ENCODE results near the gene GFRAL.

Gene GFRAL

GRCh38 chr6:55395871-55396270 is 68.6 kb downstream of the GFRAL start:
- Mint-ChIP-seq H3K36me3 (no peaks in the 10 kb centered on the region), H3K27me3 (no peaks in the 10 kb centered on the region), H3K4me1 (no peaks in the 10 kb centered on the region), H3K4me3 (no peak overlapping the region), H3K9me3 (peaks cover 5% of the 10 kb centered on the region), H3K27ac (no peak overlapping the region)
- no peak for ATAC-seq

GRCh38 chr6:55397986-55398385 is 70.7 kb downstream of the GFRAL start:
- Mint-ChIP-seq H3K27ac (no peak overlapping the region), H3K4me1 (no peaks in the 10 kb centered on the region), H3K4me3 (no peak overlapping the region), H3K9me3 (peaks cover 8% of the 10 kb centered on the region), H3K36me3 (no peaks in the 10 kb centered on the region), H3K27me3 (no peaks in the 10 kb centered on the region)
- no peak for ATAC-seq

GRCh38 chr6:55399351-55399750 is 72.1 kb downstream of the GFRAL start:
- no peaks in the 10 kb centered on the region for H3K27me3 Mint-ChIP-seq
- no peaks in the 10 kb centered on the region for H3K4me1 Mint-ChIP-seq
- no peak overlapping the region for H3K4me3 Mint-ChIP-seq
- H3K36me3 Mint-ChIP-seq, result no peaks in the 10 kb centered on the region
- H3K9me3 Mint-ChIP-seq, result peaks cover 8% of the 10 kb centered on the region
- ATAC-seq, result no peak
- no peak overlapping the region for H3K27ac Mint-ChIP-seq

- ATAC-seq, result no peak
- Mint-ChIP-seq H3K27me3 (no peaks in the 10 kb centered on the region), H3K27ac (no peak overlapping the region), H3K36me3 (no peaks in the 10 kb centered on the region), H3K9me3 (peaks cover 11% of the 10 kb centered on the region), H3K4me3 (no peak overlapping the region), H3K4me1 (no peaks in the 10 kb centered on the region)
Observed at GRCh38 chr6:55405474-55406235, 78.4 kb downstream of the GFRAL start.

- Mint-ChIP-seq H3K4me1 (no peaks in the 10 kb centered on the region), H3K36me3 (no peaks in the 10 kb centered on the region), H3K27ac (no peak overlapping the region), H3K9me3 (peaks cover 11% of the 10 kb centered on the region), H3K4me3 (no peak overlapping the region), H3K27me3 (no peaks in the 10 kb centered on the region)
- no peak for ATAC-seq
Observed at GRCh38 chr6:55410674-55411073, 83.4 kb downstream of the GFRAL start.

GRCh38 chr6:55423933-55424332 is 96.7 kb downstream of the GFRAL start:
- H3K36me3 Mint-ChIP-seq, result no peaks in the 10 kb centered on the region
- no peak for ATAC-seq
- H3K27me3 Mint-ChIP-seq, result no peaks in the 10 kb centered on the region
- H3K27ac Mint-ChIP-seq, result no peak overlapping the region
- peaks cover 6% of the 10 kb centered on the region for H3K9me3 Mint-ChIP-seq
- no peak overlapping the region for H3K4me3 Mint-ChIP-seq
- no peaks in the 10 kb centered on the region for H3K4me1 Mint-ChIP-seq

- Mint-ChIP-seq H3K36me3 (no peaks in the 10 kb centered on the region), H3K9me3 (peaks cover 14% of the 10 kb centered on the region), H3K4me1 (no peaks in the 10 kb centered on the region), H3K27me3 (no peaks in the 10 kb centered on the region), H3K27ac (no peak overlapping the region), H3K4me3 (no peak overlapping the region)
- ATAC-seq, result no peak
Observed at GRCh38 chr6:55433446-55434130, 106.3 kb downstream of the GFRAL start.

- H3K4me3 Mint-ChIP-seq, result no peak overlapping the region
- no peak for ATAC-seq
- no peaks in the 10 kb centered on the region for H3K4me1 Mint-ChIP-seq
- peaks cover 11% of the 10 kb centered on the region for H3K9me3 Mint-ChIP-seq
- no peaks in the 10 kb centered on the region for H3K36me3 Mint-ChIP-seq
- no peaks in the 10 kb centered on the region for H3K27me3 Mint-ChIP-seq
- H3K27ac Mint-ChIP-seq, result no peak overlapping the region
Observed at GRCh38 chr6:55437141-55437540, 109.9 kb downstream of the GFRAL start.

GRCh38 chr6:55438203-55438602 is 110.9 kb downstream of the GFRAL start:
- Mint-ChIP-seq H3K4me3 (no peak overlapping the region), H3K27me3 (no peaks in the 10 kb centered on the region), H3K9me3 (peaks cover 9% of the 10 kb centered on the region), H3K4me1 (no peaks in the 10 kb centered on the region), H3K36me3 (no peaks in the 10 kb centered on the region), H3K27ac (no peak overlapping the region)
- no peak for ATAC-seq

GRCh38 chr6:55443238-55444134 is 116.2 kb downstream of the GFRAL start:
- no peak overlapping the region for H3K27ac Mint-ChIP-seq
- H3K36me3 Mint-ChIP-seq, result no peaks in the 10 kb centered on the region
- H3K4me1 Mint-ChIP-seq, result no peaks in the 10 kb centered on the region
- H3K4me3 Mint-ChIP-seq, result no peak overlapping the region
- ATAC-seq, result no peak
- H3K9me3 Mint-ChIP-seq, result peaks cover 3% of the 10 kb centered on the region
- no peaks in the 10 kb centered on the region for H3K27me3 Mint-ChIP-seq

GRCh38 chr6:55445648-55446204 is 118.5 kb downstream of the GFRAL start:
- H3K36me3 Mint-ChIP-seq, result no peaks in the 10 kb centered on the region
- no peak overlapping the region for H3K4me3 Mint-ChIP-seq
- H3K27ac Mint-ChIP-seq, result no peak overlapping the region
- no peaks in the 10 kb centered on the region for H3K4me1 Mint-ChIP-seq
- H3K9me3 Mint-ChIP-seq, result peaks cover 6% of the 10 kb centered on the region
- ATAC-seq, result no peak
- H3K27me3 Mint-ChIP-seq, result no peaks in the 10 kb centered on the region

GRCh38 chr6:55447891-55448290 is 120.6 kb downstream of the GFRAL start:
- no peaks in the 10 kb centered on the region for H3K27me3 Mint-ChIP-seq

GRCh38 chr6:55448451-55448850 is 121.2 kb downstream of the GFRAL start:
- no peak overlapping the region for H3K4me3 Mint-ChIP-seq
- no peaks in the 10 kb centered on the region for H3K36me3 Mint-ChIP-seq
- ATAC-seq, result no peak
- no peaks in the 10 kb centered on the region for H3K4me1 Mint-ChIP-seq
- H3K27me3 Mint-ChIP-seq, result no peaks in the 10 kb centered on the region
- H3K27ac Mint-ChIP-seq, result no peak overlapping the region
- peaks cover 7% of the 10 kb centered on the region for H3K9me3 Mint-ChIP-seq

More at GRCh38 chr6:55447891-55448290, 120.6 kb downstream of the GFRAL start:
- H3K27ac Mint-ChIP-seq, result no peak overlapping the region
- ATAC-seq, result no peak
- no peaks in the 10 kb centered on the region for H3K4me1 Mint-ChIP-seq
- no peaks in the 10 kb centered on the region for H3K36me3 Mint-ChIP-seq
- peaks cover 6% of the 10 kb centered on the region for H3K9me3 Mint-ChIP-seq
- H3K4me3 Mint-ChIP-seq, result no peak overlapping the region

GRCh38 chr6:55449225-55449624 is 122.0 kb downstream of the GFRAL start:
- H3K4me3 Mint-ChIP-seq, result no peak overlapping the region
- peaks cover 7% of the 10 kb centered on the region for H3K9me3 Mint-ChIP-seq
- H3K4me1 Mint-ChIP-seq, result no peaks in the 10 kb centered on the region
- H3K27me3 Mint-ChIP-seq, result no peaks in the 10 kb centered on the region
- H3K36me3 Mint-ChIP-seq, result no peaks in the 10 kb centered on the region
- no peak overlapping the region for H3K27ac Mint-ChIP-seq
- no peak for ATAC-seq

GRCh38 chr6:55450005-55450404 is 122.7 kb downstream of the GFRAL start:
- Mint-ChIP-seq H3K27ac (no peak overlapping the region), H3K4me1 (no peaks in the 10 kb centered on the region), H3K9me3 (peaks cover 7% of the 10 kb centered on the region), H3K4me3 (no peak overlapping the region), H3K27me3 (no peaks in the 10 kb centered on the region), H3K36me3 (no peaks in the 10 kb centered on the region)
- no peak for ATAC-seq

Data from stimulated activated memory B cell treated with anti-CD40 and anti-IgM and Interleukin-4, amounts not matched to agents 10 μg/mL and 1 μg/mL and 100 μg/mL, for 72 hours (primary cell).